CD4-positive, alpha-beta T cell treated with Interleukin-6 at 100 ng/mL for 8 hours (primary cell): ENCODE measurements around the gene KLHL29.

Source experiments
- DNase-seq: peaks from one replicate; pipeline ENCODE4 v3.0.0-alpha.2; 2020; ENCODE audit warnings: mixed read lengths, low spot score

Gene KLHL29

GRCh38 chr2:23449413-23449812 lies 64.4 kb downstream of the KLHL29 start:
- DNase-seq: no peak

- no peak for DNase-seq
These were observed 64.9 kb downstream of the KLHL29 start for GRCh38 chr2:23449831-23450331.

- no peak for DNase-seq
These were observed 67.4 kb downstream of the KLHL29 start for GRCh38 chr2:23452372-23452771.

GRCh38 chr2:23452853-23453420 lies 68.0 kb downstream of the KLHL29 start:
- peak; percentile 6 for DNase-seq

- DNase-seq: no peak
These were observed 68.5 kb downstream of the KLHL29 start for GRCh38 chr2:23453432-23453831.

GRCh38 chr2:23453836-23454460 lies 69.0 kb downstream of the KLHL29 start:
- DNase-seq: no peak

GRCh38 chr2:23454501-23455120 lies 69.6 kb downstream of the KLHL29 start:
- DNase-seq: no peak

GRCh38 chr2:23456396-23456795 lies 71.4 kb downstream of the KLHL29 start:
- no peak for DNase-seq

- DNase-seq: no peak
These were observed 72.1 kb downstream of the KLHL29 start for GRCh38 chr2:23456881-23457760.

GRCh38 chr2:23457990-23458682 lies 73.2 kb downstream of the KLHL29 start:
- DNase-seq: no peak

GRCh38 chr2:23459032-23459431 lies 74.1 kb downstream of the KLHL29 start:
- no peak for DNase-seq

GRCh38 chr2:23460228-23460627 lies 75.2 kb downstream of the KLHL29 start:
- no peak for DNase-seq

- DNase-seq: no peak
These were observed 76.0 kb downstream of the KLHL29 start for GRCh38 chr2:23460993-23461392.

- DNase-seq: no peak
These were observed 79.2 kb downstream of the KLHL29 start for GRCh38 chr2:23464156-23464555.

- no peak for DNase-seq
These were observed 80.0 kb downstream of the KLHL29 start for GRCh38 chr2:23464905-23465537.

GRCh38 chr2:23465936-23466335 lies 81.0 kb downstream of the KLHL29 start:
- DNase-seq: no peak

GRCh38 chr2:23467618-23468017 lies 82.6 kb downstream of the KLHL29 start:
- no peak for DNase-seq

- DNase-seq: no peak
These were observed 83.6 kb downstream of the KLHL29 start for GRCh38 chr2:23468474-23469141.

- no peak for DNase-seq
These were observed 84.2 kb downstream of the KLHL29 start for GRCh38 chr2:23469142-23469540.

GRCh38 chr2:23475036-23475435 lies 90.1 kb downstream of the KLHL29 start:
- no peak for DNase-seq

- DNase-seq: no peak
These were observed 90.5 kb downstream of the KLHL29 start for GRCh38 chr2:23475473-23475872.
